RWPE2 (cell line): ENCODE measurements around the gene CYP4F8.
"Not testable (repeated sequence)": the region's sequence is repeated elsewhere in the genome, so short reads cannot be mapped to it uniquely, and the experiment has no call there.

Source experiments
- ATAC-seq: fragments of 200-7000 bp; cut with Tn5 transposase; 3 replicates; pipeline ENCODE4 v1.9.1; 2021; ENCODE audit warnings: low read depth
- DNase-seq: peaks from one replicate; pipeline ENCODE4 v3.0.0-alpha.2; 2020; ENCODE audit warnings: low spot score
- H3K27ac ChIP-seq: fragments of 450-650 bp; 2 replicates; pipeline ENCODE4 v1.5.1; 2017; ENCODE audit warnings: mild to moderate bottlenecking; ENCODE audit not compliant: poor library complexity, severe bottlenecking
- H3K27me3 ChIP-seq: fragments of 250-450 bp; sonication (Bioruptor Pico); 2 replicates; pipeline ENCODE4 v1.5.1; 2021; ENCODE audit warnings: mild to moderate bottlenecking, moderate library complexity; ENCODE audit not compliant: insufficient read depth, poor library complexity, severe bottlenecking
- H3K36me3 ChIP-seq: fragments of 250-450 bp; sonication (Bioruptor Pico); 2 replicates; pipeline ENCODE4 v1.5.1; 2020; ENCODE audit warnings: low read depth, mild to moderate bottlenecking, moderate library complexity
- H3K4me1 ChIP-seq: fragments of 250-450 bp; sonication (Bioruptor Pico); 2 replicates; pipeline ENCODE4 v1.5.1; 2021; ENCODE audit warnings: mild to moderate bottlenecking, moderate library complexity; ENCODE audit not compliant: insufficient read depth, poor library complexity, severe bottlenecking
- H3K4me3 ChIP-seq: fragments of 250-450 bp; sonication (Bioruptor Pico); 2 replicates; pipeline ENCODE4 v1.5.1; 2021; ENCODE audit warnings: mild to moderate bottlenecking, moderate library complexity; ENCODE audit not compliant: severe bottlenecking
- H3K9me3 ChIP-seq: fragments of 250-450 bp; sonication (Bioruptor Pico); 2 replicates; pipeline ENCODE4 v1.5.1; 2021; ENCODE audit warnings: mild to moderate bottlenecking, moderate library complexity; ENCODE audit not compliant: severe bottlenecking
- CTCF ChIP-seq: fragments of 450-650 bp; IDR thresholded peaks from one replicate; pipeline ENCODE4 v1.5.1; 2017; ENCODE audit warnings: mild to moderate bottlenecking, moderate library complexity; ENCODE audit not compliant: poor library complexity, severe bottlenecking

The CYP4F8 gene

DNA sequence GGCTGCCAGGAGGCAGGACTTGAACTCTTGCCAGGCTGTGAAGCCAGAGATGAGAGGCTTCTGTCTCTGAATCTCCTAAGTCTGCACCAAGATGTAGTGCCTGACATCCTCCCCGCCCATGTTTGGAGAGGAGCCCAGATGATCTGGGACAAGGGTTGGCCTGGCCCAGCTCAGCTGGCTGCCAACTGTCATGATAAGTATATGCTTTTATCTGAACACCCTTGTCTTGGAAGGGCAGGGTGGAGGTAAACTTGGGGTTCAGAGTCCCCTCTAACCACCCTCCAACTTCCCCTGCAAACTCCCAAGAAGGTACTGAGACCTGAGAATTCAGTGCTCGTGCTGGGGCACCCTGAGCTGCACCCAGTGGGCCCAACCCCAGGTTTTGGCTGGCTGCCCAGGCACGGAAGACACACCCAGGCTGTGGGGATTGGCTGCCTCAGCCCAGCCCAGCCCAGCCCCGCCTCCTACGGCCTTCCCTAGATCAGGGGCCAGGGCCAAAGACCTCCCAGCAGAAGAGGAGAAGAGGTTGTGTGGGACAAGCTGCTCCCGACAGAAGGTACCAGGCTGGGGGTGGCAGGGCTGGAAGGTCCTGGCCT, 57.7 kb downstream of the CYP4F8 start, which contains the start of gene CYP4F12:
CYP4F12 (plus strand) TSS at position 508 of the 596 bp plus-strand sequence. CDS start 443 bp downstream, outside the sequence.
- Histone ChIP-seq H3K9me3 (no peaks in the 10 kb centered on the region), H3K36me3 (no peaks in the 10 kb centered on the region), H3K27me3 (peaks cover 2% of the 10 kb centered on the region), H3K4me3 (no peak within 1 kb of the TSS), H3K27ac (no peak within 1 kb of the TSS), H3K4me1 (no peaks in the 10 kb centered on the region)
- DNase-seq (no peak), ATAC-seq (peak; percentile 77)
- no peak for TF ChIP-seq CTCF

- no peak overlapping the region for H3K27ac ChIP-seq
- H3K9me3 ChIP-seq: no peaks in the 10 kb centered on the region
- peaks cover 2% of the 10 kb centered on the region for H3K27me3 ChIP-seq
- DNase-seq: no peak
- H3K4me3 ChIP-seq: no peak overlapping the region
- peak; percentile 46; the same call in 2 of the 3 replicates for ATAC-seq
- H3K4me1 ChIP-seq: no peaks in the 10 kb centered on the region
- H3K36me3 ChIP-seq: no peaks in the 10 kb centered on the region
- no peak for TF ChIP-seq CTCF
Observed at GRCh38 chr19:15673176-15673654, 58.2 kb downstream of the CYP4F8 start.

GRCh38 chr19:15675560-15675959, 60.5 kb downstream of the CYP4F8 start:
- Histone ChIP-seq H3K4me3 (no peak overlapping the region), H3K4me1 (no peaks in the 10 kb centered on the region), H3K27me3 (no peaks in the 10 kb centered on the region), H3K36me3 (no peaks in the 10 kb centered on the region), H3K27ac (no peak overlapping the region), H3K9me3 (no peaks in the 10 kb centered on the region)
- no peak for TF ChIP-seq CTCF
- no peak for ATAC-seq
- no peak for DNase-seq

DNA sequence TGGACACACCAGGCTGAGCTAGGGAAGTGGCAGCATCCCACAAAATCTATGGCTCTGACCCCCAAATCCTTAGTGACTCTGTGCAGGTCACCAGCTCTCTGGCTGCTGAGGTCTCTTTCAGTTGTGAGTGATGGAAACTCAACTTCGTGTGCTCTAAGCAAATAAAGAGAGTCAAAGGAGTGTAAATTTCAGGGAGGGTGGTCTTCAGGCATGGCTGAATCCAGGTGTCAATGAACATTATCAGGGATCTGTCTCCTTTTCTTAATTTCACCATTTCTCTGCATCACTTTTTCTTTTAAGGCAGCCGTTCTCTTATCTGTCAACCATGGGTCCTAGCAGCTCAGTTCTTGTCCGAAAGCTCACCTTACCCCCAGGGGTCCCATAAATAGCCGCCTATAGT, 64.1 kb downstream of the CYP4F8 start:
- no peaks in the 10 kb centered on the region for H3K4me1 ChIP-seq
- H3K27ac ChIP-seq: no peak overlapping the region
- no peak for ATAC-seq
- TF ChIP-seq CTCF: no peak
- H3K4me3 ChIP-seq: no peak overlapping the region
- DNase-seq: no peak
- H3K9me3 ChIP-seq: no peaks in the 10 kb centered on the region
- H3K27me3 ChIP-seq: no peaks in the 10 kb centered on the region
- H3K36me3 ChIP-seq: no peaks in the 10 kb centered on the region

DNA sequence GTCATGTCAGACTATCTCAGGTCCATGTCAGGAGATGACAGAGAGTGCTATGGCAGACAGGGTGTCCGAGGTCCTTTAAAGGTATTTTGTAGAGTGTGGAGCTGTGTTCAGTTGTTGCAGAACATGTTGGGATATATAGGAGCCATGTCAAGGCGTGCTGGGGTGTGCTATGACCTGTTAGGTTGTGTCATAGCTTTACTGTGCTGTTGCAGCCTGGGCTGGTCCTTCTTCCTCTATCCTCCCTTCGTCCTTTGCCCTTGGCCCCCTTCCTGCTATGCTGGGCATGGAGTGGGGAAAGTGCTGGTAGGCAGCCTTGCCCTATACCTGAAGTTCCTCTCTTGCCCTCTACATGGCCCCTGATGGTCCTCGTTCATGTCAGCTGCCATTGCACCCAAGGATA, 64.8 kb downstream of the CYP4F8 start:
- H3K27me3 ChIP-seq, DNase-seq, H3K9me3 ChIP-seq, H3K4me1 ChIP-seq, H3K4me3 ChIP-seq, H3K27ac ChIP-seq, ATAC-seq, H3K36me3 ChIP-seq: not testable (repeated sequence)
